Mammary epithelial cell (primary cell): ENCODE measurements around the gene DPM1.

Experiments used
- EZH2 ChIP-seq: IDR thresholded peaks from 2 replicates; pipeline ENCODE4 v1.6.1; 2012; ENCODE audit warnings: low read length, inconsistent platforms, borderline replicate concordance
- TF ChIP-seq, protein P1 (sequence below), 2 donors: IDR thresholded peaks in 1 of 2; conservative IDR thresholded peaks in 1 of 2; 2 replicates each; pipeline ENCODE4 v1.5.1; 2011 to 2012; ENCODE audit warnings: inconsistent platforms in 2 of 2, low read length in 2 of 2, mild to moderate bottlenecking in 2 of 2, control low read depth in 1 of 2, low read depth in 1 of 2; ENCODE audit not compliant: insufficient read depth in 1 of 2; ENCODE audit errors: extremely low read depth in 1 of 2

DNA sequence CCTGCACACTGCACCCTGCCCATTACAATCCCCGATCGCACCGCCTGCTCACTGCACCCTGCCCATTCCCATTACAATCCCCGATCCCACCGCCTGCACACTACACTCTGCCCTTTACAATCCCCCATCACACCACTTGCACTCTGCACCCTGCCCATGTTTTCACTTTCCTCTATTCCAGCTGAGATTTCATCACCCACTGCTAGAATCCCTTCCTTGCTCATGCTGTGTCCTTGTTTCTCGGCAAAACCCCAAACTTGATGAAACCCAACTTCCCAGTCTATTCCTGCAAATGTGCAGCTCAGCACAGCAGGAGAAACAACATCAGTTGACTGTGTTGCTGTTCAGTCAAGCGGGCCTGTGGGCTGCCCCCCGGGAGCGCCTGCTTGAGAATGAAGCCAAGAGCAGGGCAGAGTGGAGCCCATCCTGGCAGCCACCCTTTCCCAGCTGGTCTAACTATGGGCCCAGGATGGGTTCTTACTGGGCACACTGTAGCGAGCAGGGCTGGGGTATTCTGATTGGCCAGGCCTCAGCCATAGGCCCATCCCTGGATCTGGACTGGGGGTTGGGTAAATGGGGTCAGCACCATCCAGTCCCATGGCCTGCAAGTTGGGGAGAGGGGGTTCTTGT lies 17.5 kb upstream of the DPM1 start:
- TF ChIP-seq, protein P1, sequence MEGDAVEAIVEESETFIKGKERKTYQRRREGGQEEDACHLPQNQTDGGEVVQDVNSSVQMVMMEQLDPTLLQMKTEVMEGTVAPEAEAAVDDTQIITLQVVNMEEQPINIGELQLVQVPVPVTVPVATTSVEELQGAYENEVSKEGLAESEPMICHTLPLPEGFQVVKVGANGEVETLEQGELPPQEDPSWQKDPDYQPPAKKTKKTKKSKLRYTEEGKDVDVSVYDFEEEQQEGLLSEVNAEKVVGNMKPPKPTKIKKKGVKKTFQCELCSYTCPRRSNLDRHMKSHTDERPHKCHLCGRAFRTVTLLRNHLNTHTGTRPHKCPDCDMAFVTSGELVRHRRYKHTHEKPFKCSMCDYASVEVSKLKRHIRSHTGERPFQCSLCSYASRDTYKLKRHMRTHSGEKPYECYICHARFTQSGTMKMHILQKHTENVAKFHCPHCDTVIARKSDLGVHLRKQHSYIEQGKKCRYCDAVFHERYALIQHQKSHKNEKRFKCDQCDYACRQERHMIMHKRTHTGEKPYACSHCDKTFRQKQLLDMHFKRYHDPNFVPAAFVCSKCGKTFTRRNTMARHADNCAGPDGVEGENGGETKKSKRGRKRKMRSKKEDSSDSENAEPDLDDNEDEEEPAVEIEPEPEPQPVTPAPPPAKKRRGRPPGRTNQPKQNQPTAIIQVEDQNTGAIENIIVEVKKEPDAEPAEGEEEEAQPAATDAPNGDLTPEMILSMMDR (conservative IDR thresholded peaks at IDR 0.05 in 1 of 2, IDR thresholded peaks at IDR 0.05 in 1 of 2; ENCODE audit: extremely low read depth in 1 of 2, insufficient read depth in 1 of 2, low read depth in 1 of 2, low read length in 2 of 2), result no peak
- TF ChIP-seq EZH2, result no peak
